Activated T-cell treated with anti-CD3 and anti-CD28 coated beads, Interleukin-2, amount 50 U/mL, for 4 hours (primary cell): Measurements from ENCODE around the gene N4BP2L1. TPM values are rescaled to one million over a fixed set of nuclear protein-coding genes. Genes with fewer than 3 reads are reported as not detected.

Experiments
- ATAC-seq, 2 donors: fragments of 200-7000 bp; cut with Tn5 transposase; one replicate each; pipeline ENCODE4 v1.10.0; 2021
- DNase-seq: peaks from one replicate; pipeline ENCODE4 v3.0.0-alpha.2; 2020
- H3K27me3 Mint-ChIP-seq: one replicate; pipeline ENCODE4 v1.8.0; 2021; ENCODE audit warnings: low read depth, mixed read lengths
- H3K36me3 Mint-ChIP-seq: one replicate; pipeline ENCODE4 v1.8.0; 2022; ENCODE audit warnings: mixed read lengths; ENCODE audit not compliant: insufficient read depth
- H3K4me1 Mint-ChIP-seq: one replicate; pipeline ENCODE4 v1.8.0; 2021; ENCODE audit warnings: low read depth, mixed read lengths
- H3K4me3 Mint-ChIP-seq: one replicate; pipeline ENCODE4 v1.8.0; 2021; ENCODE audit warnings: mild to moderate bottlenecking, moderate library complexity, mixed read lengths
- H3K9me3 Mint-ChIP-seq: one replicate; pipeline ENCODE4 v1.8.0; 2021; ENCODE audit warnings: mixed read lengths
- total RNA-seq, 3 donors: library from RNA; stranded (reverse); gene quantifications; one replicate each; pipeline ENCODE4 v1.2.1, GENCODE V29; 2021

The N4BP2L1 gene
- total RNA-seq: 1 to 10 TPM; 5.1 to 7.3 (median 5.4) TPM

DNA sequence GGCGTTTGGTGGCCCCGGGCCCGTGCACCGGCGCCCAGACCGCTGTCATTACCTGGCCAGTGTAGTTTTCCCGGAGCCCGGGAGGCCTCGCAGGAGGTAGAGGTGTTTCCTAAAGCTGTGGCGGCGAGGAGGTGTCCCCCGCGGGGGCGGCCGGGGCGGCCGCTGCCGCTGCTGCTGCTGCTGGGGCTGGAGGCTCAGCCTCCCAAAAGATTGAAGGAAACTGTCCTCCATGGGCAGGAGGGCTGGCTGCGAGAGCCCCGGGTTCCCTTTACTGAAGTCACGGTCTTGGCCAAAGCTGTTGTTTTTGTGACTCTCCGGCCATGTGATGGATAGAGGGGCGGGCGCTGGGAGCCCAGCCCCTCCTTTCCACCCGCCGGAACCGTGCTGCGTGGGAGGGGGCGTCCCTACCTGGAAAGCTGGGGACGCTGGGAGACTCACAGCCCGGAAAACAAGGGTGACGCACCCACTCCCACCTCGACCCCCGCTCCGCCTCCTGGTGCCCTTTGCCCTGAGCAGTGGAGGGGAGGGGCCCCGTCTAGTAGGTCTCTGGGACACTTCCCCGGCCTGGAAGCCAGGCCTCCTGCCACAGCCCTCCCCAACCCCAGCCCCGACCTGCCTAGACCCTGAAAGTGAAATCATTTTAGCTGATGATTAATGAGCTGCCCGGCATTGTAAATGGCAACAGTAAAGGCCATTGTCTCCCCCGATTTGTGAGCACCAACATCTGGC is at the start of gene N4BP2L1:
TSS of gene N4BP2L1 (minus strand) at position 279 of the 729 bp plus-strand sequence. CDS start at position 231, 48 bp downstream.
- Mint-ChIP-seq H3K36me3 (peaks cover 18% of the 10 kb centered on the region), H3K4me3 (peak within 1 kb of the TSS; percentile 87), H3K9me3 (no peaks in the 10 kb centered on the region), H3K4me1 (peaks cover 43% of the 10 kb centered on the region), H3K27me3 (no peaks in the 10 kb centered on the region)
- peak; percentile 59 to 64 for ATAC-seq
- DNase-seq: peak; percentile 90

DNA sequence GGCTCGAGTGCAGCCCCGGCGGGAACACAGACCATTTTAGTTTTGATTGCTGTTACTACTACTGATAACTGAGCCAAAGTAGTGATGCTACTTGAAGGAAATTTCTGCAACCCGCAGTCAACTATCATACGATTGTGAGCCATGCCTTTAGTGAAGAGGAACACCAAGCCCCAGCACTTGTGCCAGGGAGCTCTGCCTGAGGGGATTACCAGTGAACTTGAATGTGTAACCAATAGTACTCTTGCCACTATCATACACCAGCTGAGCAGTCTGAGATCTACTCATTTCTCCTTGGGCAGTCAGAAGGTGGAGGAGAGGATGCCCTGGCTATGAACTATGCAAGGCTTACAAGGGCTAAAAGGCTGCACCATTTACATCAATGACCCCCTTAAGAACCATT is 49.0 kb upstream of the N4BP2L1 start:
- no peak for ATAC-seq
- no peak for DNase-seq
- Mint-ChIP-seq H3K36me3 (peaks cover 6% of the 10 kb centered on the region), H3K4me3 (no peak overlapping the region), H3K27me3 (no peaks in the 10 kb centered on the region), H3K9me3 (no peaks in the 10 kb centered on the region), H3K4me1 (peaks cover under 1% of the 10 kb centered on the region)

DNA sequence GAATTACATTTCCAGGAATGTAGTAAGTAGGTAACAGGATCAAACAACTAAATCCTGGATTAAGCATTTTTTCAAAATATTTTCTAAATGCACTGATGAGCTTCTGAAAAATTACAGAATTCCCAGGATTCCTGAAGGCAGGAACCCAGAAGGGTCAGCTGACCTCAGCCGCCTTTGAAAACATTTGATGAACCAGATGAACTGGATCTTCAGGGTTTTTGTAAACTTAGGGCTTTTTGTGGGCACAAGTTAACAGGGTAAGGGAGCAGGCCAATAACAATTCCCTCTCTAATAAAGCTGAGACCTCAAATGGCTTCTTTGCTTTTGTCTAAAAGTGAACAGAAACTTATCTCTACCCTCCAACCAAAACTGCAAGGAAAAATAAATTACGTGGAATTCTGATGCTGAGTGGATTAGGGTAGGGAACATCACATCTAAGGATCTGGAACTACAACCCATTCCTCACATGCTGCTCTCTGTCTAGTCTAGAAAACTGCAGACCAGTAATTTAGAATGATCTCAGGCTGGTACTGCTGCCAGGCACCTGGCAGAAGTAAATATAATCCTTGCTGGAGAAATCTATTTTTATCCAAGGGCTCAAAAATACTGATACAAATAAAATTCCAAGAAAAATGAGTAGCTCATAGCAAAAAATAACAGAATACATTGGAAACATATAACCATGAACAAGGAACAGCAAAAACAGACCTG is 48.2 kb upstream of the N4BP2L1 start:
- Mint-ChIP-seq H3K4me1 (peaks cover 2% of the 10 kb centered on the region), H3K36me3 (peaks cover 6% of the 10 kb centered on the region), H3K4me3 (no peak overlapping the region), H3K27me3 (no peaks in the 10 kb centered on the region), H3K9me3 (no peaks in the 10 kb centered on the region)
- no peak for ATAC-seq
- no peak for DNase-seq

DNA sequence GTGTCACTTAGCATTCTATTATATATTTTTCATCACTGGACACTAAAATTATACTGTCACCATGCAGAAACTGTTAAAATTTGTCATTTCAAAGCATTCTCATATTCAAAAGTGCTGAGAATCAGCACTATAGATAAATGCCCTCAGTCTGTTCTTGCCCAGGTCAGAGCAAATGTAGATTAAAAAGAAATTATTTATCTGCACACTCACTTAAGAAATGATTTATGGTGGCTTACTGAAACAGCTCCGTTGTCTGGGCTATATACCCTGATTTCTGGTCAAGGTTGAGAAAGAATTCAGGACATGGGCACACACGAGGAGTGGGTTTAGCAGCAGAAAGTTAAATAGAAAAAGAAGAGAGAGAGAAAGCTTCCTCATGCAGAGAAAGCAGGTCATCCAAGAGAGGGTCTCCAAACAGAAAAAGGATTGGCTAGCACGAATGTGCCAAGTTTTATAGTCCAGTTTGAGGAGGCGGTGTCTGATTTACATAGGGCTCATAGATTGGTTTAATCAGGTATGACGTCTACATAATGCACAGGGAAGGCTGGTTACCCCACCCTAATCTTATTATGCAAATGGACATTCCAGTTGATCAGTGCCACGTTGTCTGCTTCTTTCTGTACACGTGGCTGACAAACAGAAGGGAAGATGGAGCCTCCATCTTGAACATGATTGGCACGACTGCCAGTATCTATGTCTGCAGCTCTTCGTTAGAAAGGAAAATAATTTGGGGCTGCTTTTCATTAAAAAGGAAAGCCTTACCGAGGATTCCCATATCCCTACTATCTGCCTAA is 47.3 kb upstream of the N4BP2L1 start:
- no peak overlapping the region for H3K4me3 Mint-ChIP-seq
- peaks cover 2% of the 10 kb centered on the region for H3K4me1 Mint-ChIP-seq
- ATAC-seq (no peak), DNase-seq (no peak)
- H3K36me3 Mint-ChIP-seq: peaks cover 6% of the 10 kb centered on the region
- H3K9me3 Mint-ChIP-seq: no peaks in the 10 kb centered on the region
- H3K27me3 Mint-ChIP-seq: no peaks in the 10 kb centered on the region

DNA sequence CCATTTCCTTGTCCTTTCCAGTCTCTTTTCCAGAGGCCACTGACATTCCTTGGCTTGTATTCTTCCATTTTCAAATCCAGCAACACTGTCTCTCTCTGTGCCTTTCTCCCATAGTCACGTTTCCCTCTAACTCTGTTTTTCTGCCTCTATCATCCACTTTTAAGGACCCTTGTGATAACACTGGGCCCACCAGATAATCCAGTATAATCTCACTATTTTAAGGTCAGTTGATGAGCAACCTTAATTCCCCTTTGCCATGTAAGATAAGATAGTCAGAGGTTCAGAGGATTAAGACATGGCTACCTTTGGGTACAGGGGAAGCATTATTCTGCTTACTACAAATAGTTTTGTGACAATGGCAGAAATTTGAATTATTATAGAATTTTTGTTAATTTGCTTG is 45.7 kb upstream of the N4BP2L1 start:
- DNase-seq (no peak), ATAC-seq (no peak)
- Mint-ChIP-seq H3K36me3 (peaks cover 6% of the 10 kb centered on the region), H3K4me3 (no peak overlapping the region), H3K27me3 (no peaks in the 10 kb centered on the region), H3K4me1 (peaks cover 2% of the 10 kb centered on the region), H3K9me3 (no peaks in the 10 kb centered on the region)

DNA sequence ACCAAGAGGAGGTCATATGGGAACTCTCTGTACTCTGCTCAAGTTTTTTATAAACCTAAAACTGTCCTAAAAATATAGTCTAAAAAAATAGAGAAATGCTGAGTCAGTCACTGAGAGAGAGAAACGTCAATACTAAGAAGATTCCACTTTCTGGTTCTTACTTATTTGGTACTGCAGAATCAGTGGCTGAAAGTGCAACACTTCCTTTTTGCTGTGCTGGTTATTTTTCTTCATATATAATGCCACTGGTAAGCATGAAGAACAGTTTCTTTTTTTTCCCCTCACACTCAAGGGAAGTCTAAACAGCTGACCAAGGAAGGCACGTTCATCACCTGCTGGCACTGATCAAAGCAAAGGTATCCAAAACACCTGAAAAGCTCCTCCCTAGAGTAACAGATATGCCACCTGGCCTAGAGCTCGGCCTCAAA is 44.3 kb upstream of the N4BP2L1 start:
- Mint-ChIP-seq H3K27me3 (no peaks in the 10 kb centered on the region), H3K4me3 (no peak overlapping the region), H3K4me1 (peaks cover 2% of the 10 kb centered on the region), H3K36me3 (no peaks in the 10 kb centered on the region), H3K9me3 (no peaks in the 10 kb centered on the region)
- DNase-seq (no peak), ATAC-seq (peak in 1 of 2 donors; percentile 41)

DNA sequence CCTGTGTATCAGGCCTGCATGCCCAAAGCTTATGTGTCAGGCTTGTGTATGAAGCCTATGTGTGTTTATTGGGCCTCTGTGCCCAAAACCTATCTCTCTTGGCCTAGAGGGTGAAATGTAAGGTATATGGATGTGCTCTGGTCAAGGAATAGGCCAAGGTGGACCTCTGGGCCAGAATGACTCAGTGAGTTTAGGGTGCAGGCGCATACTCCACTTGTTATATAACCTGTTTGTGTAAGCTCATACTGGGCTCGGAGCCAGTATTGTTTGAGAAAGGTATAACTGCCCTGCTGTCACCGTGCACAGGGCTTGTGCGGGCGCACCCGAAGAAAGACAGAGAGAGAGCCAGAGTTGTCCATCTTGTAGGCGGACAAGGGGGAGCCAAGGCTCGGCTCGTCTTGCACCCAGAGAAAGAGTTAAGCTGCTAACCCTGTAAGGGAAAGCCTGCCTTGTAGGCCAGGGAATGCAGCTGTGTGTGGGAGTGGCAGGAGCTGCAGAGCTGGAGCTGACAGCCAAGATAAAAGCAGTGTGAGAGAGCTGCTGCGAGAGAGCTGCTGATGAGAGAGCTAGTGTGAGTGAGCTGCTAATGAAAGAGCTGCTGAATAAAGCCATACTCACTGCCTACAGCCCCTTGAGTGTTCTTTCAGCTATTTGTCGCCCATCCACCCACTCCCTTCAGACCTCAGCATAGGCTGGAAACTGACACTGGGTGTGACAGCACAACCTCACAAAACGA is 43.4 kb upstream of the N4BP2L1 start:
- ATAC-seq: no peak

DNA sequence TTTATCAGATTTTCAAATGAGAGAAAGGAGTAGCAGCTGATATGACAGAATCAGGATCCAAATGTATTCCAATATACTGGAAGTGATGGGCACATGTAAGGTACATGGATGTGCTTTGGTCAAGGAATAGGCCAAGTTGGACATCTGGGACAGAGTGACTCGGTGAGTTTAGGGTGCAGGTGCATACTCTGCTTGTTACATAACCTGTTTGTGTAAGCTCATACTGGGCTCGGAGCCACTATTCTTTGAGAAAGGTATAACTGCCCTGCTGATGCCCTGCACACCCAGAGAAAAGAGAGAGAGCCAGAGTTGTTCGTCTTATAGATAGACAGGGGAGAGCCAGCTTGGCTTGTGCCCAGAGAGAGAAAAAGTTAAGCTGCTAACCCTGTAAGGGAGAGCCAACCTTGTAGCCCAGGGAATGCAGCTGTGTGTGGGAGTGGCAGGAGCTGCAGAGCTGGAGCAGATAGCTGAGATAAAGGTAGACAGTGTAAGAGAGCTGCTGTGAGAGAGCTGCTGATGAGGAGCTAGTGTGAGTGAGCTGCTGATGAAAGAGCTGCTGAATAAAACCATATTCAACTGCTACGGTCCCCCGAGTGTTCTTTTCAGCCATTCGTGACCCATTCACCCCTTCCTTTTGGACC is 40.7 kb upstream of the N4BP2L1 start:
- peaks cover 3% of the 10 kb centered on the region for H3K9me3 Mint-ChIP-seq
- H3K36me3 Mint-ChIP-seq: peaks cover 9% of the 10 kb centered on the region
- peaks cover 2% of the 10 kb centered on the region for H3K4me1 Mint-ChIP-seq
- H3K4me3 Mint-ChIP-seq: no peak overlapping the region
- DNase-seq: no peak
- no peaks in the 10 kb centered on the region for H3K27me3 Mint-ChIP-seq
- no peak for ATAC-seq

More for the DNA sequence above, 43.4 kb upstream of the N4BP2L1 start:
- DNase-seq: no peak
- no peaks in the 10 kb centered on the region for H3K36me3 Mint-ChIP-seq
- peaks cover 2% of the 10 kb centered on the region for H3K4me1 Mint-ChIP-seq
- H3K9me3 Mint-ChIP-seq: no peaks in the 10 kb centered on the region
- H3K4me3 Mint-ChIP-seq: no peak overlapping the region
- H3K27me3 Mint-ChIP-seq: no peaks in the 10 kb centered on the region

DNA sequence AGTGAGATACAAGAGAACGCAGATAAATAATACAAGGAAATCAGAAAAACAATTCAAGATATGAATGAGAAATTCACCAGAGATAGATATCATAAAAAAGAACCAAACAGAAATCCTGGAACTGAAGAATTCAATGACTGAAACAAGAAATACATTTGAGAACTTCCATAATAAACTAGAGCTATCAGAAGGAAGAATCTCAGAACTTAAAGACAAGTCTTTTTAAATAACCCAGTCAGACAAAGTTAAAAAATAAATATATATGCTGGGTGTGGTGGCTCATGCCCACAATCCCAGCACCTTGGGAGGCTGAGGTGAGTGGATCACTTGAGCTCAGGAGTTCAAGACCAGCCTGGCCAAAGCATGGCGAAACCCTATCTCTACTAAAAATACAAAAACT is 28.7 kb upstream of the N4BP2L1 start:
- no peak overlapping the region for H3K4me3 Mint-ChIP-seq
- H3K9me3 Mint-ChIP-seq: peaks cover 34% of the 10 kb centered on the region
- no peaks in the 10 kb centered on the region for H3K27me3 Mint-ChIP-seq
- peaks cover 41% of the 10 kb centered on the region for H3K36me3 Mint-ChIP-seq
- DNase-seq (no peak), ATAC-seq (no peak)
- H3K4me1 Mint-ChIP-seq: no peaks in the 10 kb centered on the region

DNA sequence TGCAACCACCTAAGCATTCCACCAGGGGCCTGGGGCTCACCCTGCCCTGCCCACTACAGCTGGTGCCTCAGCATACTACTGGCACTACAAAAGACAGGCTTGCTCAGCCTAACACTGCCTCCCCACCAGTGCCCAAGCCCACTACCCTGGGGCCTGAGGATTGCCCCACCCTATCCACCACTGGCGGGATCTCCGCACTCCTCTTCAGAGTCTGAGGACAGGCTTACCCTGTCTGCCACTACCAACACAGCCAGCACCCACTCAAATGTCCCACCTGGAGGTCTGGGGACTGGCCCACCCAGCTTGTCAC is 27.6 kb upstream of the N4BP2L1 start:
- H3K4me3 Mint-ChIP-seq: no peak overlapping the region
- no peaks in the 10 kb centered on the region for H3K4me1 Mint-ChIP-seq
- no peak for ATAC-seq
- H3K9me3 Mint-ChIP-seq: peaks cover 34% of the 10 kb centered on the region
- H3K36me3 Mint-ChIP-seq: peaks cover 41% of the 10 kb centered on the region
- H3K27me3 Mint-ChIP-seq: no peaks in the 10 kb centered on the region
- DNase-seq: no peak

DNA sequence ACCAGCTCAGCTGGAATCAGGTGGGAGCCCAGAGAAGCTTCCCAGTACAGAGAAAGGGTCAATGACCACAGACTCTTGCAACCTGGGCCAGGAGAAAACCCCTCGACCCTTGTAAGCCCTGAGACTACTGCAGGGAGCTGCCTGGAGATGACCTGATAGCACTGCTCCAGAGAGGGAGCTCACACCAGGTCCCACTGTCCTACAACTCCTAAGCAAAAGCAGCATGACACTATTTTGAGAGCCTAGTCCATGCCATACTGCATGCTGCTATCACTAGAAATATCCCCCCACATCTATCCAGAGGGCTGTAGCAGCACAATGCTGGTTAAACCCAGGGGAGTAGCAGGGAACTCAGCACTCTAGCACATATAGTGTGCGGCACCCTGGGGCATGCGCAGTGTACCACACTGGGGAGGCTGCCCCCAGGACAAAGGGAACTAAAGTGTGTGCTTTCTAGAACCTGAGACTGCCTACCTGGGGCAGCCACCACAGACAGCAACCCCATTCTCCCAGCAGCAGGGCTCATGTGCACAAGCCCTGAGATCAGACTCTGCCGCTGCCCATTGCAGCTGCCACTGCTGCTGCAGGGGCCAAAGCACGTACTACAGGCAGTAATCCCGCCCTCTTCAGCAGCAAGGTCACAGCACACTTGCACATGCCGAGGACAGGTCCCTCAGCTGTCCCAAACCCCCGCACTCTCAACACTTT is 27.1 kb upstream of the N4BP2L1 start:
- H3K36me3 Mint-ChIP-seq: peaks cover 39% of the 10 kb centered on the region
- no peak for DNase-seq
- no peak overlapping the region for H3K4me3 Mint-ChIP-seq
- no peaks in the 10 kb centered on the region for H3K27me3 Mint-ChIP-seq
- no peak for ATAC-seq
- peaks cover 33% of the 10 kb centered on the region for H3K9me3 Mint-ChIP-seq
- H3K4me1 Mint-ChIP-seq: no peaks in the 10 kb centered on the region

DNA sequence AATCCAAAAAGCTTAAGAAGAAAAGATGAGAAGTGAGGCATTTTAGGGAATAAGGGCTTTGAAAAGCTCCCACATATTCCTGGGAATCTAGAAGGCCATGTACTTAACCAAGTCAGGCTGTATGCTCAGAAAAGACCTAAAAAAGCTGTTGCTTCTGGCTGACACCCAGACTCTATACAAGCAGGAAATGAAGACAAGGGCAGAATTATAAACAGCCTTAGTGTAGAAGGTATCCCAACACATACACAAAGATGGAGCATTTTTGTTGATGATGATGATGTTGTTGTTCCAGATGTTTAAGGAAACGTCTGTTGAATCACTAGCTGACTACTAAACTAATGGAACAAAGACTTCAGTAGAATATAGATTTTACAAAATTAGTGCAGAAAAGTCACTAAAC is 26.1 kb upstream of the N4BP2L1 start:
- Mint-ChIP-seq H3K4me3 (no peak overlapping the region), H3K4me1 (no peaks in the 10 kb centered on the region), H3K36me3 (peaks cover 28% of the 10 kb centered on the region), H3K27me3 (no peaks in the 10 kb centered on the region), H3K9me3 (peaks cover 24% of the 10 kb centered on the region)
- DNase-seq: no peak
- no peak for ATAC-seq

DNA sequence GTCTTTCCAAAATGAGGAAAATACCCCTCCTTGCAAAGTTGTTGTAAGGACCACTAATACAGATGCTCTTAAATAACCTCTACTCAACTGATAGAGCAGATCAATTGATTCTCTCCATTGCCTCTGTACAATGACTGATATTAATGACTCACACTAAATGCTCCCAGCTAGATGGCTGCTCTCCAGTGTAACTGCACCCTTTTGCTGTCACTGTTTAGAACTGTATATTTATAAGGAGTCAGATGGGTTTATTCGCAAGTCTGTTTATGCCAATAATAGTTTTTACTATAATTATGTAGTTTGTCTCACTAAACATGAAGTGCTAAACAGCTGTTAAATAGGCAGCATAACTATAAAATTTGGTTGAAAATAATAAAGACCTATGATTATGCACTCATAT is 21.0 kb upstream of the N4BP2L1 start:
- Mint-ChIP-seq H3K9me3 (no peaks in the 10 kb centered on the region), H3K27me3 (no peaks in the 10 kb centered on the region), H3K4me1 (peaks cover 5% of the 10 kb centered on the region), H3K36me3 (peaks cover 2% of the 10 kb centered on the region), H3K4me3 (no peak overlapping the region)
- no peak for DNase-seq
- ATAC-seq: no peak
